GM23248 (cell line): Measurements from ENCODE around the gene SCGB1C1.

Experiments
- EZH2 ChIP-seq: fragments of 200-600 bp; sonication (generic); IDR thresholded peaks from 2 replicates; pipeline ENCODE4 v1.6.1; 2018; ENCODE audit warnings: antibody characterized with exemption, mild to moderate bottlenecking; ENCODE audit not compliant: insufficient read depth, poor library complexity, severe bottlenecking
- EZH2phosphoT487 ChIP-seq: fragments of 200-600 bp; sonication (generic); IDR thresholded peaks from 2 replicates; pipeline ENCODE4 v1.6.1; 2018; ENCODE audit warnings: antibody characterized with exemption, moderate library complexity, mild to moderate bottlenecking, low read depth; ENCODE audit not compliant: insufficient read depth

DNA sequence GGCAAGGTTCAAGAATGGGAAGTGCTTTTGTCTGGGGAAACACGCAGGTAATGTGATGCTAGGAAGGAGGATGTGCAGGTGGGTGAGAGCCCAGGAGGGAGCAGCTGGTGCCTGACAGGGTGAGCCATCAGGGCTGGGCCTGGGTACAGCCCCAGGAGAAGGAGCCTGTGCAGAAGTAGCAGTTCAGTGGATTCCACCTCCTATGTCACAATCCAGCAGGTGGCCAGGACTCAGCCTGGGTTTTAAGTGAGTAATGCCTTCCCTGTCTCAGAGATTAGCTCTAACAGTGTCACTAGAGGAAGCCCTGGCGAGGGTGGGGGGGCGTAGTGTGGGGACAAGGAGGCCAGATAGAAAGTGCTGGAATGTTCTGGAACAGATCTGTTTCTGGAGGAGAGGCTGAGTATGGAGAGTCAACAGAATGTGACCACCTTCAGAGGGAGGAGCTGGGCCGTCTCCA, 22.7 kb downstream of the SCGB1C1 start:
- TF ChIP-seq EZH2 (no peak), EZH2phosphoT487 (no peak)
